Left ventricle myocardium inferior (tissue), 1 donor: Measurements from ENCODE around the gene CLTC. TPM values are rescaled to one million over a fixed set of nuclear protein-coding genes. Genes with fewer than 3 reads are reported as not detected.
A peak's percentile ranks its signal among the peaks of the same experiment; 100 is the strongest.

Experiments
- DNase-seq: peaks from one replicate; pipeline ENCODE4 v3.0.0-alpha.2; 2020
- H3K27ac ChIP-seq: fragments of 200-600 bp; replicated peaks from 2 replicates; pipeline ENCODE4 v1.8.0; 2021
- H3K27me3 ChIP-seq: fragments of 200-600 bp; 2 replicates; pipeline ENCODE4 v1.8.0; 2021; ENCODE audit warnings: low read depth
- H3K36me3 ChIP-seq: fragments of 200-600 bp; 2 replicates; pipeline ENCODE4 v1.8.0; 2021
- H3K4me1 ChIP-seq: fragments of 200-600 bp; 2 replicates; pipeline ENCODE4 v1.8.0; 2021
- H3K4me3 ChIP-seq: fragments of 200-600 bp; 2 replicates; pipeline ENCODE4 v1.8.0; 2021; ENCODE audit warnings: mild to moderate bottlenecking, moderate library complexity
- H3K9me3 ChIP-seq: fragments of 200-600 bp; replicated peaks from 2 replicates; pipeline ENCODE4 v1.8.0; 2021
- intact Hi-C: fragments of 100-400 bp; cut with micrococcal nuclease; formaldehyde crosslinking; loops from one replicate; pipeline ENCODE4 v1.11.0; 2022
- total RNA-seq: library from RNA; stranded (reverse); fragmentation: NEBNext Ultra II Directional; extraction: Animal tissue kit (Norgen Biotek cat#: 25700); gene quantifications from one replicate; pipeline ENCODE4 v1.2.1, GENCODE V29; 2021
- TF ChIP-seq, protein P1 (sequence below): fragments of 200-600 bp; IDR thresholded peaks from 2 replicates; pipeline ENCODE4 v1.8.0; 2021; ENCODE audit warnings: antibody characterized with exemption, mild to moderate bottlenecking, borderline replicate concordance
- donor health status: DM: no; HTN: yes; CAD: no; lungs with severe emphysema.

CLTC gene
- total RNA-seq, 1 donor from 2014 or later = 162 TPM

DNA sequence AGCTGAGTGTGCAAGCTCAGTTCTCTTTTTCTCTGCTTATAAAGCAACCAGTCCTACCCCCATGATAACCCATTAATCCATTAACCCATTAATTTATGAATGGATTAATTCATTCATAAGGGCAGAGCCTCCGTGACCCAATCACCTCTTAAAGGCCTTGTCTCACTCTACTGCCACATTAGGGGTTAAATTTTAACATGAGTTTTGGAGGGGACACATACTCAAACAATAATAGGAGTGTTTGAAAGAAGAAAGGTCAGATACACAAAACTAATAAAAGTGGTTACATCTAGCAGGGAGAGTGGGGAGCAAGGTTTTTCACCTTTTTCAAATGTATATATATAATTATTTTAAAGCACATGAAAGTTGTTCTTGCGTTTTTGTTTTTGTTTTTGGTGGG lies 94.6 kb downstream of the CLTC start:
- Histone ChIP-seq H3K27ac (no peak overlapping the region), H3K27me3 (no peaks in the 10 kb centered on the region), H3K4me3 (no peak overlapping the region), H3K4me1 (peaks cover 54% of the 10 kb centered on the region), H3K9me3 (no peaks in the 10 kb centered on the region), H3K36me3 (no peaks in the 10 kb centered on the region)
- intact Hi-C loops = no loop called here
- TF ChIP-seq, protein P1, sequence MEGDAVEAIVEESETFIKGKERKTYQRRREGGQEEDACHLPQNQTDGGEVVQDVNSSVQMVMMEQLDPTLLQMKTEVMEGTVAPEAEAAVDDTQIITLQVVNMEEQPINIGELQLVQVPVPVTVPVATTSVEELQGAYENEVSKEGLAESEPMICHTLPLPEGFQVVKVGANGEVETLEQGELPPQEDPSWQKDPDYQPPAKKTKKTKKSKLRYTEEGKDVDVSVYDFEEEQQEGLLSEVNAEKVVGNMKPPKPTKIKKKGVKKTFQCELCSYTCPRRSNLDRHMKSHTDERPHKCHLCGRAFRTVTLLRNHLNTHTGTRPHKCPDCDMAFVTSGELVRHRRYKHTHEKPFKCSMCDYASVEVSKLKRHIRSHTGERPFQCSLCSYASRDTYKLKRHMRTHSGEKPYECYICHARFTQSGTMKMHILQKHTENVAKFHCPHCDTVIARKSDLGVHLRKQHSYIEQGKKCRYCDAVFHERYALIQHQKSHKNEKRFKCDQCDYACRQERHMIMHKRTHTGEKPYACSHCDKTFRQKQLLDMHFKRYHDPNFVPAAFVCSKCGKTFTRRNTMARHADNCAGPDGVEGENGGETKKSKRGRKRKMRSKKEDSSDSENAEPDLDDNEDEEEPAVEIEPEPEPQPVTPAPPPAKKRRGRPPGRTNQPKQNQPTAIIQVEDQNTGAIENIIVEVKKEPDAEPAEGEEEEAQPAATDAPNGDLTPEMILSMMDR = no peak
- no peak for DNase-seq

- peaks cover 43% of the 10 kb centered on the region for H3K4me1 ChIP-seq
- peak overlapping the region; percentile 37 for H3K4me3 ChIP-seq
- TF ChIP-seq, protein P1 = no peak
- H3K27me3 ChIP-seq = no peaks in the 10 kb centered on the region
- H3K27ac ChIP-seq = peak overlapping the region; percentile 78
- intact Hi-C loops = no loop called here
- no peaks in the 10 kb centered on the region for H3K36me3 ChIP-seq
- no peak for DNase-seq
- H3K9me3 ChIP-seq = no peaks in the 10 kb centered on the region
These were observed 96.7 kb downstream of the CLTC start for GRCh38 chr17:59716427-59716826.

GRCh38 chr17:59719526-59719925 lies 99.8 kb downstream of the CLTC start:
- H3K4me3 ChIP-seq = no peak overlapping the region
- no peak for DNase-seq
- H3K27ac ChIP-seq = no peak overlapping the region
- H3K9me3 ChIP-seq = no peaks in the 10 kb centered on the region
- H3K27me3 ChIP-seq = no peaks in the 10 kb centered on the region
- no peaks in the 10 kb centered on the region for H3K36me3 ChIP-seq
- intact Hi-C loops = no loop called here
- TF ChIP-seq, protein P1 = no peak
- peaks cover 41% of the 10 kb centered on the region for H3K4me1 ChIP-seq

DNA sequence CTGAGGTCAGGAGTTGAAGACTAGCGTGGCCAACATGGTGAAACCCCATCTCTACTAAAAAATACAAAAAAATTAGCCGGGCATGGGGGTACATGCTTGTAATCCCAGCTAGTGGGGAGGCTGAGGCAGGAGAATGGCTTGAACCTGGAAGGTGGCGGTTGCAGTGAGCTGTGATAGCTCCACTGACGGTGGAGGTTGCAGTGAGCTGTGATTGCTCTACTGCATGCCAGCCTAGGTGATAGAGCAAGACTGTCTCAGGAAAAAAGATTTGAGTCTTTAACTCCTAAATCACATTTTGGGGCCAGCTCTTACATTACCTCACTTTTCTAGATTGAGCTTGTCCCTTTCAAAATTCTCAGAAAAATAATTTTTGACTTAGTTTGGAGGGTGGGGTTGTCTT lies 102.9 kb downstream of the CLTC start:
- TF ChIP-seq, protein P1 = no peak
- H3K36me3 ChIP-seq = no peaks in the 10 kb centered on the region
- no peaks in the 10 kb centered on the region for H3K9me3 ChIP-seq
- intact Hi-C loops = no loop called here
- no peak overlapping the region for H3K4me3 ChIP-seq
- H3K27ac ChIP-seq = no peak overlapping the region
- H3K4me1 ChIP-seq = peaks cover 36% of the 10 kb centered on the region
- no peak for DNase-seq
- no peaks in the 10 kb centered on the region for H3K27me3 ChIP-seq

DNA sequence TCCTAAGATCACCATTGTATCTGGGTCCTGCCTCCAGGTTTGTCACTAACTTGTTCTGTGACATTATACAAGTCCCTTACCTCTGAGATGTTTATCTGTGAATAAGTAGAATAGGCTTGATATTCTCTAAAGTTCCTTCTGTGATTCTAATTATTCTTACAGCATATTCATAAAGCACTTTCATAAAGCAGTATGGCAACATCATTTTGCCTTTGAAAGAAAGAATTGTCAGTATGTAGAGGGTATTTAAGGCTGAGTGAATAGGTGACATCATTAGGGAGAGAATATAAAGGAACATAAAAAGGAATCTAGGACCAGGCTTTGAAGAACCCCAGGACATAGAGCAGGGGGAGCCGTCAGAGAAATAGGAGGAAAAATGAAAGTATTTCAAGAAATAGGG lies 103.3 kb downstream of the CLTC start:
- intact Hi-C loops = no loop called here
- no peak overlapping the region for H3K27ac ChIP-seq
- H3K4me3 ChIP-seq = no peak overlapping the region
- peaks cover 40% of the 10 kb centered on the region for H3K4me1 ChIP-seq
- H3K27me3 ChIP-seq = no peaks in the 10 kb centered on the region
- no peaks in the 10 kb centered on the region for H3K36me3 ChIP-seq
- no peaks in the 10 kb centered on the region for H3K9me3 ChIP-seq
- TF ChIP-seq, protein P1 = no peak
- DNase-seq = no peak

DNA sequence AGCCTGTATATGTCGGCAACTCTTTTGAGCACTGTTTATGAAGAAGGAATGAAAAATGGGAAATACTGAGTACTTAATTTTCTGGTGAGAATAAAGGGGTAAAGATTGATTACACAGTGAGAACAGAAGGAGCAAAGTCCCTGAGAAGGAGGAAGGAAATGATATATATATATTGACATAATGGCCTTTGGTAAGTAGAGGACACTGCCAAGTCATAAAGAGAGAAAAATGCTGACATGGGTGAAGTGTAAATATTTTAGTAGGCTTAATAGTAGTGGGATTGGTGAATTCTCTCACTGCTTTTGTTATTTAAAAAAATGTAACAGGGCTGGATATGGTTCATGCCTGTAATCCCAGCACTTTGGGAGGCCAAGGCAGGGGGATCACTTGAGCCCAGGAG lies 103.9 kb downstream of the CLTC start:
- peaks cover 43% of the 10 kb centered on the region for H3K4me1 ChIP-seq
- H3K9me3 ChIP-seq = no peaks in the 10 kb centered on the region
- no peaks in the 10 kb centered on the region for H3K36me3 ChIP-seq
- H3K4me3 ChIP-seq = no peak overlapping the region
- intact Hi-C loops = no loop called here
- DNase-seq = no peak
- TF ChIP-seq, protein P1 = no peak
- H3K27me3 ChIP-seq = no peaks in the 10 kb centered on the region
- H3K27ac ChIP-seq = no peak overlapping the region
